ENCODE measurements around the gene EIF2S2.
"Not testable (repeated sequence)": the region's sequence is repeated elsewhere in the genome, so short reads cannot be mapped to it uniquely, and the experiment has no call there.

EIF2S2 gene

DNA sequence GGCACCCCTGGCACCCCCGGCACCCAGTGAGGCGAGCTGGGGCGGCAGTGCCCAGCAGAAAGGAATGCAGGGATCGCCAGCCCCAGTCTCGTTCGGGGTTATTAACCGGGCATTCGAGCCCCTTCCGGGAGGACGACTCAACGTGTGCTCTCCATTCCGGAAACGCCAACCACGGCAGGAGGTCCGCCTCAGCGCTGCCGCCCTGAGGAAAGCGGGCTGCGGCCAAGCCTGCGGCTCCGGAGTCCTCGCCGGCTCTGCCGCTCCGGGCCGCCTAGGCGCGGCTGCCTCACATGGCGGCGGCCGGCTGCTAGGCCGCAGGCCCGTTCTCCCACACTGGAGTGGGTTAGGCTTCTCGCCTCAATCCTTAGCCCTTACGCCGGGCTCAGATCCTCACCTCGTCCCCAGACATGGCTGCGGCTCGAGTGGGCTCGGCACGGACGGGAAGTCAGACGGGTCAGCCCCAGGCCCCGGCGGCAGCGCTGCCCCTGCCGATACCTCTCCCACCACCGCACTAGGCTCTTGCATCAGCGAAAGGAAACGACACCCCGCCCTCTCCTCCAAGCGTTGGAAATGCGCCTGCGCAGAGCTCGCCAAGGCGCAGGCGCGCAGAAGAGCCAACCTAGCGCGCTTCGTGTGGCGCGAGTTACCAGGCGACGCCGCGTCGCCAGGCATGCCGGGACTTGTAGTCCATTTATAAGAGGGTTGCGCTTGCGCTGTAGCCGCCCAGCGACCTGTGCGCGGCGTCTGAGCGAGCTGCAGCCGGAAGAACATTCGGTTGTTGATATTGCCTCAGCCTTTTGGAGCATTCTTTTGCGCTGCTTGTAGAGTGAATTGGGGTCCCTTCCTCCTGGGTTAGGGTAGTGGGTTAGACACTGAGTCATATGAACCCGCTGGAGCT lies at the start of gene EIF2S2:
Gene EIF2S2 (minus strand): TSS at position 542 of the 898 bp plus-strand sequence. CDS start 133 bp downstream, at position 409.
- DNase-seq (ENCODE audit: low spot score), result peak; percentile 98

- DNase-seq (ENCODE audit: low spot score), result not testable (repeated sequence)
These were observed 45.7 kb upstream of the EIF2S2 start for GRCh38 chr20:34157697-34158096.

DNA sequence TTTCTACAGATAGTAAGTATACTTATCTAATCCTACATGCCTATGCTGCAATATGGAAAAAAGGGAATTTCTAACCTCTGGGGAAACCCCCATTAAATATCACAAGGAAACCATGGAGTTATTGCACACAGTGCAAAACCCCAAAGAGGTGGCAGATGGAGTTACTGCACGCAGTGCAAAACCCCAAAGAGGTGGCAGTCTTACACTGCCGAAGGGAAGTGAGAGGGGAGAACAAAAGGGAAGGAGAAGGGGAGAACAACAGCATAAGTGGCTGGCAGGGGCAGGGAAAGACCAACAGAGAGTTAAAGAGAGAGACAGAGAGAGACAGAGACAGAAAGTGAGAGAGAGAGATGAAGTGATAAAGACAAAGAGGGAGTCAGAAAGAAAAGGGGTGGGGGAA lies 43.8 kb upstream of the EIF2S2 start:
- DNase-seq (ENCODE audit: low spot score), result no peak

GRCh38 chr20:34153169-34153568 lies 41.1 kb upstream of the EIF2S2 start:
- DNase-seq (ENCODE audit: low spot score), result not testable (repeated sequence)

DNA sequence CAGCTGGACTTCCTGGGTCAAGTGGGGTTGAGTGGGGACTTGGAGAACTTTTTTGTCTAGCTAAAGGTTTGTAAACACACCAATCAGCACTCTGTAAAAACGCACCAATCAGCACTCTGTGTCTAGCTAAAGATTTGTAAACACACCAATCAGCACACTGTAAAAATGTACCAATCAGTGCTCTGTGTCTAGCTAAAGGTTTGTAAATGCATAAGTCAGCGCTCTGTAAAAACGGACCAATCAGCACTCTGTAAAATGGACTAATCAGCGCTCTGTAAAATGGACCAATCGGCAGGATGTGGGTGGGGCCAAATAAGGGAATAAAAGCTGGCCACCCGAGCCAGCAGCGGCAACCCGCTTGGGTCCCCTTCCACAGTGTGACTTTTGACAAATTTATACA lies 40.0 kb upstream of the EIF2S2 start:
- DNase-seq (ENCODE audit: low spot score), result not testable (repeated sequence)

DNA sequence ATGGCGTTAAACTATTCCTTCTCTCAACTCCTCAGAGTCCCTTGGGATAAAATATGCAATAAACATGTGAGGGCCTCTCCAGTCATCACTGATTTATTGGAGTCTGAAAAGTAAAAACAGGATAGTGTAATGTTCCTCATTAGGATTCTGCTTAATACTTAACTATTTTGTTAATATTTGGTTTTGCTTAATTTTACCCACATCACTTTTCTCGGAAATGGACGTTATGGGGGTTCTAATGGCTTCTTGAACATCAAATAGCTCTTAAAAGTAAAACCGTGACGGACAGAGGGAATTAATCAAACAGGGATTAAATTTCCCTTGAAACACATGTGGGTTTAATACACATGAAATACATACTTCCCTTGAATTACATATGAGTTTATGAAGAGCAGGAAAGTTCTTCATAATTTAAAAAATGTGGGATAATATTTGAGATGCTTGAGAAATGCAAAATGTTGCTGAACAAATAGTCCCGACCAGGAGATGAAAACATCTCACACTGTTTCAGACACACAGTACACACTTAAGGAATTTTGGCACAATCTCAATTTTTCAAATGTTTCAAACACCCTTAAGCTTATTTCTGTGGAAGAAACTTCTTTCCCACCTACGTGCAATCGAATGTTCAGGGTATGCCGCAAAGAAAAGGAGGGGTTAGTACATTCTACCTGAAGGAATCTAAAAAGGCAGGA lies 38.4 kb upstream of the EIF2S2 start:
- no peak for DNase-seq (ENCODE audit: low spot score)

DNA sequence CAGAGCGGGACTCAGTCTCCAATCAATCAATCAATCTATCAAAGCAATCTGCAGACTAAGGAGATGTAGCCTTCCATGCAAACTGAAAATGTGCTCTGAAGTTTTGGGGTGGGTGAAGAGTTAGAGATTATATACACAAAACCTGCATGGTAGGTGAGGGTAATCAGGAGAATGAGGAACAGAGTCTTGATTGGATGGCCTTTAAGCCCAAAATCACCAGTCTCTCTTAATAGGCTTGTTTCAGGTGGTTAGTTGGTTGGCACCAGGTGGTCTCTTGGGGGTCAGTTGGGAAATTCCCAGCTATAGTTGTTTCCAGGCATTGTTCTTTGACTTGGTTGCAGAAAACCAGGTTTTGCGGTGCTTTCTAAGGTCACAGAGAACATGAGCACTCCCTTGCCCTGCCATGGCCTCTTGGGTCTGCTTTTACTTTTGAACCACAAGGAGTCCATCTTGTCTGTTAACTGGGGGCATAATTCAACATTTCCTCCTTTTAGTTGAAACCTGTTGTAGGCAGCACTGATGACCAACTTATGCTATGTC lies 33.3 kb upstream of the EIF2S2 start:
- no peak for DNase-seq (ENCODE audit: low spot score)

DNA sequence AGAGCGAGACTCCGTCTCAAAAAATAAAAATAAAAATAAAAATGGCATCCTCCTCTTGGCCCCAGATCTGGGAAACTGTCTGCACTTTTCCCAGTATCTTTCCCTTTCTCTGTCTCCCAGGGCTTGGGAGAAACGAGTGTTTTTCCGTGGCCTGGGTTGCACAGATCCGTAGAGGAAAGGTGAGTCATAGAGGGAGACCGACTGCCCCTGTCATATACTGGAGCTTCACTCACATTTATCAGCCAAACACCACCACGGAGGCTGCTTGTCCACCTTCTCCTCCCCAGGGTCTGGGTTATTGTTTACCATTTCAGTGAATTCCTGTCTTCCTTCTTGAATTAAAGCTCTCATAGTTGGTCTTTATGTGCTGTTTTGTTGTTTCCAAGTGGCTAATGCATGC lies 31.9 kb upstream of the EIF2S2 start:
- no peak for DNase-seq (ENCODE audit: low spot score)

- DNase-seq (ENCODE audit: low spot score), result no peak
These were observed 30.1 kb upstream of the EIF2S2 start for GRCh38 chr20:34142121-34142520.

GRCh38 chr20:34141293-34141692 lies 29.2 kb upstream of the EIF2S2 start:
- DNase-seq (ENCODE audit: low spot score), result no peak

DNA sequence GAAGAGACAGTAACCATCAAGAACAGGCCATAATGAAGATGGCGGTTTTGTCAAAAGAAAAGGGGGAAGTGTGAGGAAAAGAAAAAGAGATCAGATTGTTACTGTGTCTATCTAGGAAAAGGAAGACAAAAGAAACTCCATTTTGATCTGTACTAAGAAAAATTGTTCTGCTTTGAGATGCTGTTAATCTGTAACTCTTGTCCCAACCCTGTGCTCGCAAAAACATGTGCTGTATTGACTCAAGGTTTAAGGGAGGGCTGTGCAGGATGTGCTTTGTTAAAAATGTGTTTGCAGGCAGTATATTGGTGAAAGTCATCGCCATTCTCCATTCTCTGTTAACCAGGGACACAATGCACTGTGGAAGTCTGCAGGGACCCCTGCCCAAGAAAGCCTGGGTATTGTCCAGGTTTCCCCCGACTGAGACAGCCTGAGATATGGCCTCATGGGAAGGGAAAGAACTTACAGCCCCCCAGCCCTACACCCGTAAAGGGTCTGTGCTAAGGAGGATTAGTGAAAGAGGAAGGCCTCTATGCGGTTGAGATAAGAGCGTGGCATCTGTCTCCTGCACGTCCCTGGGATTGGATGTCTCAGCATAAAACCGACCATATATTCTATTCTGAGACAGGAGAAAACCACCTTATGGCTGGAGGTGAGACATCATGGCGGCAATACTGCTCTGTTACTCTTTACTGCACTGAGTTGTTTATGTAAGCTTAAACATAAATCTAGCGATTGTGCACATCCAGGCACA lies 23.7 kb upstream of the EIF2S2 start:
- not testable (repeated sequence) for DNase-seq (ENCODE audit: low spot score)

GRCh38 chr20:34133365-34133860 lies 21.4 kb upstream of the EIF2S2 start:
- DNase-seq (ENCODE audit: low spot score), result not testable (repeated sequence)

DNA sequence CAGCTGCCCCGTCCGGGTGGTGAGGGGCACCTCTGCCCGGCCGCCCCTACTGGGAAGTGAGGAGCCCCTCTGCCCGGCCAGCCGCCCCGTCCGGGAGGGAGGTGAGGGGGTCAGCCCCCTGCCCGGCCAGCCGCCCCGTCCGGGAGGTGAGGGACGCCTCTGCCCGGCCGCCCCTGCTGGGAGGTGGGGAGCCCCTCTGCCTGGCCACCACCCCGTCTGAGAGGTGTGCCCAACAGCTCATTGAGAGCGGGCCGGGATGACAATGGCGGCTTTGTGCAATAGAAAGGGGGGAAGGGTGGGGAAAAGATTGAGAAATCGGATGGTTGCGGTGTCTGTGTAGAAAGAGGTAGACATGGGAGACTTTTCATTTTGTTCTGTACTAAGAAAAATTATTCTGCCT lies 20.9 kb upstream of the EIF2S2 start:
- not testable (repeated sequence) for DNase-seq (ENCODE audit: low spot score)

- not testable (repeated sequence) for DNase-seq (ENCODE audit: low spot score)
These were observed 20.4 kb upstream of the EIF2S2 start for GRCh38 chr20:34132491-34132890.

GRCh38 chr20:34131491-34131890 lies 19.4 kb upstream of the EIF2S2 start:
- DNase-seq (ENCODE audit: low spot score), result no peak

GRCh38 chr20:34129518-34130162 lies 17.6 kb upstream of the EIF2S2 start:
- peak; percentile 78 for DNase-seq (ENCODE audit: low spot score)

DNA sequence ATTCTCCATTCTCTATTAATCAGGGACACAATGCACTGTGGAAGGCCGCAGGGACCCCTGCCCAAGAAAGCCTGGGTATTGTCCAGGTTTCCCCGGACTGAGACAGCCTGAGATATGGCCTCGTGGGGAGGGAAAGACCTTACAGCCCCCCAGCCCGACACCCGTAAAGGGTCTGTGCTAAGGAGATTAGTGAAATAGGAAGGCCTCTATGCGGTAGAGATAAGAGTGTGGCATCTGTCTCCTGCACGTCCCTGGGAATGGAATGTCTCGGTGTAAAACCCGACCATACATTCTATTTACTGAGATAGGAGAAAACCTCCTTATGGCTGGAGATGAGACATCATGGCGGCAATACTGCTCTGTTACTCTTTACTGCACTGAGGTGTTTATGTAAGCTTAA lies 15.7 kb upstream of the EIF2S2 start:
- no peak for DNase-seq (ENCODE audit: low spot score)

GRCh38 chr20:34124469-34125249 lies 12.6 kb upstream of the EIF2S2 start:
- DNase-seq (ENCODE audit: low spot score), result no peak

GRCh38 chr20:34123309-34123708 lies 11.3 kb upstream of the EIF2S2 start:
- no peak for DNase-seq (ENCODE audit: low spot score)

DNA sequence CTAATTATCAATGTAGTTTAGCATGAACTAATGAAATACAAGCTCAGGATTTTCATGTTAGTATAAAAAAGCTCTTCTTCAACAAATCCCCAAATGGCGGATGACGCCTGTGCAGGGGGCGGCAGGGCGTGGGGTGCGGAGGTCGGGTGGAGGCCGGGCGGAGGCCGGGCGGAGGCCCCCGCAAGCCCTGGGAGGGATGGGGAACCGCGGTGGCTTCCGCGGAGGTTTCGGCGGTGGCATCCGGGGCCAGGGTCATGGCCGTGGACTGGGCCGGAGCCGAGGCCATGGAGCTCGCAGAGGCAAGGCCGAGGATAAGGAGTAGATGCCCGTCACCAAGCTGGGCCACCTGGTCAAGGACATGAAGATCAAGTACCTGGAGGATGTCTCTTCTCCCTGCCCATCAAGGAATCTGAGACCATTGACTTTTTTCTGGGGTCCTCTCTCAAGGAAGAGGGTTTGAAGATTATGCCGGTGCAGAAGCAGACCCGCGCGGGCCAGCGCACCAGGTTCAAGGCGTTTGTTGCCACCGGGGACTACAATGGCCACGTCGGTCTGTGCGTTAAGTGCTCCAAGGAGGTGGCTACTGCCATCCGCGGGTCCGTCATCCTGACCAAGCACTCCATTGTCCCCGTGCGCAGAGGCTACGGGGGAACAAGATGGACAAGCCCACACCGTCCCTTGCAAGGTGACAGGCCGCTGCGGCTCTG lies 10.4 kb upstream of the EIF2S2 start:
- no peak for DNase-seq (ENCODE audit: low spot score)
